ENCODE results near the gene ZBTB20.

The ZBTB20 gene

DNA sequence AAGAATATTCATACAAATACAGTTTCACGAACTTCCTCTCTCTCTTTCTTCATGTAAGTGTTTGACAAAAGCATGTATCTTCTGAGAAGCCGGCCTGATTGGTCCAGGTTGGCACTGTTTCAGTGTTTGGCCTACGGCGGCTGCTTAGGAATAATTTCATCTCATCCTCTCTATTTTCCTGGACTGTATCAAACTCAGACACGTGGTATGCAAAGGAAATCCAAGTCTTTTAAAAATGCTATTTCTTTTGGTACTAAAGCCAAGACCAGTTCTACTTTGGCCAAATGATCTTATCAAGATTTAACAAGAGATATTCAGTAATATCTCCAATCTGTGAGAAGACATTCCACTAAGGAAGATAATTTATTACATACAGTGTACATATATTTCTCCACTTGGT lies 700.5 kb downstream of the ZBTB20 start:
- no peak for DNase-seq (ENCODE audit: low read depth in 2 of 2)

DNA sequence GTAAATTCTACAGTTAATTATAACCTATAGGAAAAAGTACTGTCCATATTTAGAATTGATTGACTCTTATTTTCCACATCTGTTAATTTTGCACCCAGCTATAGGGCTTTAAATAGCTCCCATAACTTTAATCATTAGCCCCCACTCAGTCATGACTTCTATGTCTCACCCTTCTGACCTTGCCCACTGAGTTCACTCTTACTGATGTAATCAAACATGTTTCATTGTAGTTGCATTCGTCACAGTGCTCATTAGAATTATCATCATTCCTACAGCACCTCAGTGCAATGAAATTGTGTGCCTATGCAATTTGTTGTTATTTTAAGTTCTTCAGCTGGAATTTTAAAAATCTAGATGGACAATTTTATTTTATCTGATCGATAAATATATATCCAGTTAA lies 701.9 kb downstream of the ZBTB20 start:
- no peak for DNase-seq (ENCODE audit: low read depth in 2 of 2)

DNA sequence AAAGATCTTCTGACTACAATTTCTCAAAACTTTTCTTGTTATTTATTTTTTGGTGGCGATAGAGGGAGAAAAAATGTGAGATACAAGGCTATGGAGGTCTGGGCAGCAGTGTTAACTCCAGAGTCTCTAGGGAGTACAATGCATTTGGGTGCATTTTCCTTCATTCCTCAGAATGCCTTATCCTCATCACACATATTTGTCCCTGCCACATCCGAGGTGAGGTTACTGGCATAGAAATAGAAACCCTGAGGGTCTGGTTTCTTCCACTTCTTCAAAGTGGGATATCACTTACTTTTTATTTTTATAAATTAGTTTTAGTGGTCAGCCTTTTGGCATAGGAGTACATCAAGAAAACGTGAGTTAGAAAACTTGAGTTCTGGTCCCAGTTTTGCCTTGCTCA lies 702.9 kb downstream of the ZBTB20 start:
- no peak for DNase-seq (ENCODE audit: low read depth in 2 of 2)

DNA sequence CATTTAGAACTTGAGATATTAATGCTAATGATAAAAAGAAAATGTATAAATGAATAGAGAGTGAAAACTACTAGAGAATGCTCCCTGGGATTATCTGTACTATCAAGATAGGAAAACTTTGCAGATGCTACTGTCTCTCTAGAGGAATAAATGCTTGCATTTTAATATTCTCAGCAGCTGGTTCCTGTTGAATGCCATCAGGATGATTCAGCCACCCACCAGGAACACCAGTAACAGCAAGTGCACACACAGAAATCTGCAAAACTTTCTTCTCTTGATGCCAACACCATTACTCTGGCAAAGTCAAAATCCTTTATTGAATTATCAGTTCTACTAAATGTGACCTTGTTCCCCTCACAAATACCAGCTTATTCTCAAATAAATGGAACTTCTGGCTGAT lies 704.8 kb downstream of the ZBTB20 start:
- no peak for DNase-seq (ENCODE audit: low read depth in 2 of 2)

DNA sequence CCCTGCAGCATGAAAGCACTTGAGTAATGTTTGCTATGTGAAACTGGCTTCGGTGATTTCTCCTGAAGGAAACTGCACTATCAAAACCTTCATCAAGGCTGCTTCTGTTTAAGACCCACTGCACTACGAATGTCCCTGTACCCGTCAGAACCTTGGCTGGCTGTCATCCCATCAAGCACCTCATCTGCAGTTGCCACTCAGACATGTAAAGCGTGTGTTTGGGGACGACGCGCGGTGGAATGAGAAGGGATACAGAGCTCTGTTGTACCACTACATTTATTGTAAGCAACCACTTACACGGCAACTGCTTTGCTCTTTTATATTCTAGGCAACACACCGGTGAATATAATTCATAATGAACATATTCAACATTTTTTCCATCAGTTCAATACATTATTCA lies 705.7 kb downstream of the ZBTB20 start:
- no peak for DNase-seq (ENCODE audit: low read depth in 2 of 2)

DNA sequence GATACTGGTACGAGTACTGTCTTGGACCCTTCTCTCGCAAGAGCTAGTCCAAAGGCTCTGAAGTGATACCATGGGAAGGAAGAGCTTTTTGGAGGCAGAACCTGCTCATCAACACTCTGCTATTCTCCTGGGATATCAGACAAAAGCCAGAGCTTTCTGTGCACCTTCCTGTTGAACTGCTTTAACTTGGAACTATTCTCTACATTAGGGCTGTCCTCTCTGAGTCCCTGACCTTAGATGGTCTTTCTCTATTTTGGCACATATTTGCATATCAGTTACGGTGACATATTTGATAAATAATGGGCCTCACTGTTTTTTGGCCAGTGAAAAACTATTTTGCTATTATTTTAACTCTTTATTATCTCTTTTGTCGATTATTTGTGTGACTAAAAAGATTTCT lies 706.4 kb downstream of the ZBTB20 start:
- DNase-seq (ENCODE audit: low read depth in 2 of 2), result no peak

DNA sequence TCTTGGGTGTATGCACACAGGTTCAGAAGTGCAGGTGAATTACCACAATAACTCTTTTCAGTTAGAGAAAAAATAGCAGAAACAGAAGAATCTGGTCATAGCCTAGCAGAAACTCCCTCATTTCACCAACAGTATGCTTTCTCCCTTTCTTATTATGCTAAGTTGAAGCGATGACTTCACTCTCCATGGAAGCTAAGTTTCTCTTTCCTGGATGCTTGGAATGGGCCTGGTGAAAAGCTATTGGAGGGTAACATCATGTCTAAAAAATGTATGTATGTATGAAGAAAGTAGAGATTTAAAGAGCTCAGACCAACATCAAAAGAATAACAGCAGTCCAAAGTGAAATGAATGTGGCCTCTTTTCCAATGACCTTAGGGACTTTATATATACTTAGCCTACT lies 707.8 kb downstream of the ZBTB20 start:
- no peak for DNase-seq (ENCODE audit: low read depth in 2 of 2)

DNA sequence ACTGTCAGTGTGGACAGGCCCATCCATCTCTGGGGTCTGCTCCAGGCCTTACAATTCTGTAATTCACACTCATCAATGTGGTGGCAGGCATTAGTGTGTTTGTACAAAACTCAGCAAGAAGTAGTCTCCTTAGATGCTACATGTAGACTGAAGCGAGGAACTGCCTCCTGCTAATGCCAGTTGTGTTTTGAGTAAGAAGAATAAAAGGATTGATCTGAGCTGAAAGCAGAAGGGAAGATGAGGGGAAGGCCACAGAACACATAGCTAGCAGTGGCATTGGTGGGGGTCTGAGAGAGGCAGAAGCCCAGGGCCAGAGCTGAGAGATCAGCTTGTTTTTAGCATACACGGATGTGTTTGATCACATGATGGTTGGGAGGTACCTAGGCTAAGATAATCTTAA lies 709.2 kb downstream of the ZBTB20 start:
- DNase-seq (ENCODE audit: low read depth in 2 of 2), result no peak

DNA sequence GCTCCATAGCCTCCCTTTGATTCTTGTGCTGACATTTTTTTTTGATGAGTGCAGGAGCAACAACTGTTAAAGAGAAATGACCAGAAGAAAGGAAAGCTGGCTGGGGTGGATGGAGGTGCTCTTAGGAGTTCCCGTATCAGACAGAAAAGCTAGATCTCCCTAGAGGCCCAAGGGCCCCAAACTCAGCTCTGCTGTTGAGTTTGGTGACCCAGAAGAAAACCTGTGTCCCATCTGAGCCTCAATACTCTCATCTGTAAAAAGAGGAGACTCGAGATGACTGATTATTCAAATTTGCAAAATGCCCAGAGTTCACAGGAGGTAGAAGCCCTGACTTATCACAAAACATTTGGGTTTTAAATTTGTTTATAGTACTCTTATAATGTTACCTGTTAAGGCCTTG lies 710.9 kb downstream of the ZBTB20 start:
- DNase-seq (ENCODE audit: low read depth in 2 of 2), result no peak

DNA sequence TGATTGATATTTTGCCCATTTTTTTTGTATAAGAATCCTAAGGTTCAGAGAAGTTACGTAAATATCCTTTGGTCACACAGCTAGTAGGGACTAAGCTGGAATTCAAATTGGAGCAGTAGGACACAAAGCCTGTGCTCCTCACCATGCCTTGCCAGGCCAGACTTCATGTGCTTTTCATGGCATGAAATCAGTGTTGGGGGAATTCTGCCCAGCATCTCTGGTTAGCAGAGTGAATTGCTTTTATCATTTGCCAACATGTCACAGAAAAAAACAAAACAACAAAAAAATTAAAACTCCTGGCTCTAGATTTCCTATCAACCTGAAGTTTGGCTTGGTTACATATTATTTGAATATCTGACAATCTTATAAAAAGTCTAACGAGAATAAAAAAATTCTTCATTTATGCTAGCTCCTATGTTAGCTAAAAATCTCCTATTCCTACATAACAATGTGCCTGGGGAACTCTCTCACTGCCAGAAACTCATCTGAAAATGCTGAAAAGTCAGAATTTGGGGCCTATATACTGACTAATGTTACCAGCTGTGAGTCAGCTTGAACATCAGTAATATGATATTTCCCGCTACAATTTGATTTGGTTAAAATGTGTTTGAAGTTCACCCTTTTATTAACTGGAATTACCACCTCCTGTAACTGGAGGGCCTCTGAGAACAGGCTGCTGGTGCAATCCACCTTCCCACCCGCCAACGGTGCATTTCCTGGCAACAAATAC lies 711.5 kb downstream of the ZBTB20 start:
- DNase-seq (ENCODE audit: low read depth in 2 of 2), result no peak

DNA sequence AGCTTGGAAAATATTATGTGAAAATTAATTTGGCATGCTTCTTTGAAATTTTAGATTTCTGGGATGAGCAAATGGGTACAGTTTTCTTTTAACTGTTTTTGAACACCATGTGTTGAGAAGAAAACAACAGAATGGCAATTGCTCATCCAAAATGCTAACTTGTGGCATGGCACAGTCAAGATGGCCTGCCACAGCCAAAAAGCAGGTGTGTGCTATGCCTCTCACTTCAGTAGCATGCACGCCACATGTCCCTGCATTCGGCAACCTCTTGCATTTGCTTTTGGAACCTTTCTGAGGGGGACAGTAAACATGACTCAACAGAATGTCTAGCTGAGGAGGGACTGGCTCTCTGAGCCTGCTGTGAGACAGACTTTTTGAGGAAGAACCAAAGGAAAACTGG lies 714.8 kb downstream of the ZBTB20 start:
- no peak for DNase-seq (ENCODE audit: low read depth in 2 of 2)

DNA sequence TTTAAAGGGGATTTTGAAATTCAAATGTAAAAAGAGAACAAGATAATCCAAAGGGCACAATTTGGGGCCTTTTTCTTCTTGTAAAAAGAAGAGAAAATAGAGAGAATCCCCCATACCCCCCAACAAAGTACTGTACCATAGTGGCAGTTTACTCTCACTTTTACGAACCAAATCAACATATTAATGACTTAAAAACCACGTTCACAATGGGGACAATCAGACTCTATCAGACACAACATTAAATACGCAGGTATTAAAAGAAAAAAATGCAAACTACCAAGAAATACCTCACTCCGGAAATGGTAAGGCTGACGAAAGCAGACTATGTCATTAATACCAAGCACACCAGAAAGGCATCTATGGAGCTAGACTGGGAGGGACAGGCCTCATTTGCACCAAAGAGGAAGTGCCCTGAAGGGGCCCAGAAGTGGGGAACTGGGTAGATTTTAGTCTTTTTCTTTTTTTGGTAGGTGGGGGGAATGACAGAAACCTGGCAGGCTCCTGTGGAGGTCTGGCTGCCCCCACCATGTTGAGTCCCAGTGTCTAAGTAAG lies 719.0 kb downstream of the ZBTB20 start:
- DNase-seq (ENCODE audit: low read depth in 2 of 2), result no peak

DNA sequence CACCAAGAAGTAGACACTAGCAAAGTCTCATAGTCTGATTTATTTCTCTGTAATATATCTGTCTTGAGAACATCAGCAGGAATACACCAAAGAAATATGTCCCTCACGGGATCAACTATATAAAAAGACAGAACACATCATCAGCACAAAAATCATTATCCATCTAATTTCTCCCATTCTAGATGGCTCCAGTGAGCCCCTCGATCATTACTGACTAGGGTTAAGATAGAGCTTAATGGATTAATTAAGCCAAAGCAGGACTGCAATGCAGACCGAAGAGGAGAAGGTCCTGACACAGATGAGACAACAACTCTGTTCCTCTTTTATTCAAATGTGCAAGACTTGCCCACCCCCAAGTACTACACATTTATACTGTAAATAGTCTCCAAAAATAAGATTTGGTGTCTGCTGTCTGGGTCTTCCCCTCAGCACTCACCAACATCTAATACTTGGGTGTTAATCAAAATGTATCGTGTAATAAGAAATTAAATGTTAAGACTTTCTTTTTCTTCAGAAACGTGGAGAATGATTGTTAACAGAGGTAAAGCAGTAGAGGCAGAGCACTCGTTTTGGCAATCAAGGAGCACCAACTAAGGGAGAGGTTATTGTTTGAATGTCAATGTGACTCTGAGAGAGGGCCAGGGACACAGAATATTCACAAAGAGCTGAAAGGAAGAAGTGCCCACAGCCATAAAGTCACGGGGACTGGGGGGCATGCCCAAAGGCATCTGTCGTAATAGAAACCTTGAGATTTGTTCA lies 719.6 kb downstream of the ZBTB20 start:
- DNase-seq (ENCODE audit: low read depth in 2 of 2), result no peak

DNA sequence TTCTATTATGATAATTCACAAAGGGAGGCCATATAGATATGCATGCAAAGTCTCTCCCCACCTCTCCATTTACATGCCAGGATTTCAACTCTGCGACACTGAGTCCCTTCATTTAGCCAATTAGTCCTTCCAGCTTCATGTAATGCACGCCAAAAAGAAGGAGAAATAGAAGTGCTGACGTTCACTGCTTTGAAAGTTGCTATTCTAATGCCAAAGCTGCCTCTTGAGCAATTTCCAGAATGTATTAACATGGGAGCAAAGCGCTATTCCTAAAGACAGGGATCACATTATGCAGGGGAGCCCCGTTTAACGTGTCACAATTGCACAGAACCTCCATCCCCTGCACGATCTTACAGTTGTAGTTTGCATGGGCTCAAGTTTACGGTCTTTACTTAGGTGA lies 722.8 kb downstream of the ZBTB20 start:
- no peak for DNase-seq (ENCODE audit: low read depth in 2 of 2)

DNA sequence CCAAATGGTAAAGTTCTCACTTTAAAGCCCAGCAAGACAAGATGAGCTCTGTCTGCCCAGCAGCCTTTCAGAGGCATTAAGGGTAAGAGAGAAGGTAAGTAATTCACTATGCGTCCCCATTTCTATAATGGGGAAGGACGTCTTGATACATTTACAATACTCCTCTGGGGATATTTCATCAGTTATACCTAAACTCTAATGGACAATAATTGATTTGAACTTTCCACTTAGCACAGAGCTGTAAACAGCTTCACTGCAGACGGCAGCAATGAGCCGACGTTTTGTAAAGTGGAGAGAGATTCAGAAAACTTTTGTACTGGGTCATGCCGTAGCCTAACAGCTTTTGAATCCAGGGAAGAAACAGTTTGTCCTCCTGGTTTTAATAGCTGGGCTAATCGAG lies 725.9 kb downstream of the ZBTB20 start:
- DNase-seq (ENCODE audit: low read depth in 2 of 2), result no peak

DNA sequence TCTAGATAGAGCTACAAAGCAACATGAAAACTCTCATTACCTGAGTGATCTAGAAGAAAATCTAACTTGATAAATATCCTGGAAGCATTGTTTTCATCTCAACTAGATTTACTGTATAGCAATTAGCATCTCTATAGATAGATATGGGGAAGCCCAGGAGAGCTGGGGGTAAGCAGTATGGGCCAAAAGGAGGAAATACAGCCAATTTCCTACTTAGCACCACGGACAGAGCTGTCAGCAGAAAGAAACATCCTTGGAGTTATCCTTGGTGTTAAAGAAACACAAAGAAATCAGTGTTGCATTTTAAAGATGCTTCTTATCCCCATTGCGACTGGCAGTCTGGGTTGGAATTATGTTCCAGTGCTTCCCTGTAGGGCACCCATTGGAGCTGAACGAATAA lies 727.0 kb downstream of the ZBTB20 start:
- no peak for DNase-seq (ENCODE audit: low read depth in 2 of 2)

DNA sequence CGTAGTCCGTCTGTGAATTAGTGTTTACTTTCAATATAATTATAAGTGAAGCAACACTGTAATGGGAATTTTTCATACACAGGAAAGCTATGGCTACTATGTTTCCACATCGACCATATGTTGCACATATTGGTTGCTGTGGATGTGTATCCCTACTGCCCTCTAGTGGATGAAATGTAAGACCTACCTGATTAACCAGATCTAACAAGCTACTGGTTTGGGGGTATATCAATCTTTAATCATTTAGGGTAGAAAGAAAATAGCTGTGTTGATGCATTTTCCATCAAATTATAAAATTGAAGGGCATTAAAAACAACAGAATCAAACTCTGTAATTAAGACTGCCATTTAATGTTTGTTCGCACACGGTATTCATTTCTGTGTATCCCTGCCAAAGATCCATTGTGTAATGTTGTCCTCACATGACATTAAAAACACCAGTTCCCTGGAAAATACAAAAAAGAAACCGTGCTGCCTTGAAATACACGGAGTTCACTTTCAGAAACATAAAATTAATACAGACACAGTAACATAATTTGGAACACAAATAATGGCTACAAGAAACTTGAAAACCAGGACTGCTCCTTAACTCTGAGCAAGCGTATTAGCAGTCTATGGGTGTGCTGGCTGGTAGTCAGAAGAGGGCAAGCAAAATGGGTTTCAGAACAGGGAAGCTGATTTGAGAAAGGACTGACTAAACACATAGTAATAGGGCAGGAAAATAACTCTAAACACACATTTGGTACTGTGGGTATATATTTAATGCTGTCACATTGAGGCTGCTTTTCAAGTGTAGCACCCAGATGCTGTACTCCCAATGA lies 728.2 kb downstream of the ZBTB20 start:
- DNase-seq (ENCODE audit: low read depth in 2 of 2), result peak; percentile 78 to 84

DNA sequence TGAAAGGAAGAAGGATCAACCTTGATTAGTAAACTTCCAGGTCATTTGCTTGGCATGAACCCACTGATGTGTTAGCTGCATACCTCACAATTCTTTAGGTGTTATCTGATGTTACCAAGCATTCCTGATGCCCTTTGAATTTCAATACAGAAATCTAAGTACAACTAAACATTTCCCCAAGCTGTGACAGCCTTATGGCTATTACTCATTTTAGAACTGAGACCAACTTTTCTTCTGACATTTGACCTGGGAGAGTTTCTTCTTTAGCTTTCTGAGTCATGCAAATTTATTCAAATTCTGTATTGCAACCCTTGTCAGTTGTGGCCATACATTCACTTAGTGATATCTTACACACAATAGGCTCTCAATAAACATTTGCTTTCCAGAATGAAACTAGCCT lies 729.0 kb downstream of the ZBTB20 start:
- DNase-seq (ENCODE audit: low read depth in 2 of 2), result no peak

DNA sequence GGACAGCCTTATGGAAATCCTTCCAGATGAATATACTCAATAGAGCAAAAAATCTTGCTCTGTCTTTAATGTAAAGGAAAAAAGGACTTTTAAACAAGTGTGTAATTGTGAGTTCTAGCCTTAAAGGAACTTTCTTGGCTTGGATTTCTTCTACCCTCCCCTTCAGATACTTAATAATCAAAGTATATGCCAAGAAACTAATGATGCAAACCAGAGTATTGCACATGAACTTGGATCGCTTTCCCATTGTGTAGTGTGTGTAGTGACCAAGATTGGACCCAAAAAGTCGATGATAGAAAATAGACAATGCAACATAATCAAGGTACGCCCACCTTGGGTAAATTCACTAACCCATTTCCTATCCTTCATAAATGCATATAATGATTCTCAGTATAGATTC lies 729.4 kb downstream of the ZBTB20 start:
- no peak for DNase-seq (ENCODE audit: low read depth in 2 of 2)

DNA sequence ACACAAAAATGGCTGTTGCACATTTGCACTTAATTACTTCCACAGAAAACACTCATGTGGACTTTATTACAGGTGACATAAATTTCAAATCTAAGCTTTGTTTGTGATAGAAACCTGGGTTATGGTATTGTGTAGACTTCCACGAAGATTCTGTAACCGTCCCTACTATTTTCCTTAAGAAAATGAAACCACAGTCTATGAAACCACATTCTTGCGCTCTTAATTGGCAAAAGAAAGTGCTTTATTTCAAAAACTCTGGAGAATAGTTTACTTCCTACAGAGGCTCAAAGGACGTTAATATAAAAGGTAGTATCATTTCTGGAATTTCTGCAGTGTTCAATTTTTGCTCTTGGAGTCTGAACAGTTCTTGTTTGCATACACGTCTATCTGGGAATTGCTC lies 729.8 kb downstream of the ZBTB20 start:
- no peak for DNase-seq (ENCODE audit: low read depth in 2 of 2)

DNA sequence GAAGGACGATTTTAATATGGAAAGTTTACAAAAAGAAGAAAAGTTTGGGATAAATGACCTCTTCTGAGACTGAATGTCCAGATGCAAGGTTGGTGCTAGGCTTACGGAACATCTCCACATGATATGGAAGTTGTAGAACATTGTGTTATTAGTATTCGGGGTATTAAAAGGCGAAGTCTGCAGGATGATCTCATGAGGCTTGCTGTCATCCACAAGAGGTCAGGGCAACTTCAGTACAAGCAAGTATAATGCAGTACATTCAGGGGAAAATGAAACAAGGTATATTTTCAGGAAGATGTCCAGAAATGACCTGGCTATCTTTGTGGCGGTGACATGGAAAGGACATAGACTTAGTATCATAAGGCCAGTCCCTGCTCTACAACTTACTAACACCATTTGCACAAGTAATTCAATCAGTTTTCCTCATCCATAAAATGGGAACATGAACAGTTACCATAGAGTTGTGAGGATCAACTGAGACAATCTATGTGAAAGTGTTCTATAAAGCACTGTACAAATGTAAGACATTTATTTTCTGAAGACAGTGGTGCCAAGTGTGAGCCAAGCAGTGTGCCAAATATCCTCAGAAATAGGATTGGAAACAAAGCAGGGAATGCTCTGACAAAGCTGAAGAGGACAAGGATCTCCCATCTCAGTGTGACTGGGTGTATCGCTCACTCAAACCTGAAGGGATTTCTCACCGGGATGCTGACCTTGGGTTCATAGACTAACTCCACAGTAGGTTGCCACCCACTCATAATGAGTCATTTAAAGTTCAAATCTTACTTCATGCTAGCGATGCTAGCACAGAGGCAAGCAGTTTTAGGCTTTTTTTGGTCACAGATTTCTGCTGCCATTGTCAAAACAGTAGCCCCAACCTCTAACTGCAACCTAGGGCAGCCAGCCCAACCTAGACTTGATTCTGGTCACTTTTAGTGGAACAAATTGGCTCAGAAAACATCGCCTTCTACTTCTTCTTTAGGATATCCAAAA lies 735.0 kb downstream of the ZBTB20 start:
- DNase-seq (ENCODE audit: low read depth in 2 of 2), result no peak
